Measurements from ENCODE around the gene SCD5.

SCD5 gene

DNA sequence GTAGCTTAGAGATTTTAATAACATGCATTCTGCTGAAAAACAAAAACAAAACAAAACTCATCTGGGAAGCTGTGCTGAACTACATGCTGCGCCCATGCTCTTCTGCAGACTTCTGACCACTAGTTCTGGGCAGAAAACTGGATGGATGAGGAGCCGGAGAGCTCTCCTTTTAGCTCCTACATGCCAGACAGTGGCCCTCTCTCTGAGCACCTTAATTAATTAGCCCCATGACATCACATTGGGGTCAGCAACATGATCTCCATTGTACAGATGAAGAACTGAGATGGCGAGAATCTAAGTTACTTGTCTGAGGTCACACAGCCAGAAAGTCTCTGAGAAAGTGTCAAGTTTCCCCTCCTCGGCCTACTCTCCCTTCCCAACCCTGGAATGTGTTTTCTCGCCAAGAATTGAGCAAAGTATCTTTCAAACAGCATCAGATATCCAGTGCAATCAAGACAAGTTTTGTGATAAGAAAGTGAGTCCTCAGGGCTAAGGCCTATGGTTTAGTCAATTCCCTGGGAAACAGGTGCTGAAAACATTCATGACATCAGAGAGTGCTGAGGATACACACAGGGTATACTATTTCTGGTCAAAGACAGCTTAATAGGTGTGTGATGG lies 21.6 kb downstream of the SCD5 start:
- DNase-seq (ENCODE audit: low read depth) = peak; percentile 27
- no peak overlapping the region for H3K4me3 ChIP-seq (ENCODE audit: low read depth, low read length)

GRCh38 chr4:82775243-82775642 lies 23.4 kb downstream of the SCD5 start:
- no peak for DNase-seq (ENCODE audit: low read depth)
- no peak overlapping the region for H3K4me3 ChIP-seq (ENCODE audit: low read depth, low read length)

- DNase-seq (ENCODE audit: low read depth) = peak; percentile 28
Measured at GRCh38 chr4:82774711-82775171, 23.9 kb downstream of the SCD5 start.

GRCh38 chr4:82773057-82773456 lies 25.5 kb downstream of the SCD5 start:
- DNase-seq (ENCODE audit: low read depth) = no peak
- H3K4me3 ChIP-seq (ENCODE audit: low read depth, low read length) = no peak overlapping the region

More at GRCh38 chr4:82774711-82775171, 23.9 kb downstream of the SCD5 start:
- no peak overlapping the region for H3K4me3 ChIP-seq (ENCODE audit: low read depth, low read length)

DNA sequence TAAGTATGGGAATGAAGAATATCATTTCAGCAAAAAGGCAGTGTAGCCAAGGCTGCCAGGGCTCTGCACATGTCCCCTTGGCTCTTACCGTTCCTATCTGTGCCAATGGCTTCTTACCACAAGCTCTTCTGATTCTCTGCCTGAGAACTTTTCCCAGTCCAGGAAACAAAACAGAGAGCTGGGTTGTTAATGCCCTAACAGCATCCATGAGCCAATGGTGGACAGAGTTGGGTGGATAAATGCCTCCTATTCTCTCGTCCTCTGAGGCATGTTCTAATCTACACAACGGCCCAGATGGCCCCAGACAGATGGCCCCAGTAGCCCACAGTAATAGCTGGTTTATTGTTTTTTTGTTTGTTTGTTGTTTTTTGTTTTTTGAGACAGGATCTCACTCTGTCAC lies 28.0 kb downstream of the SCD5 start:
- H3K4me3 ChIP-seq (ENCODE audit: low read depth, low read length) = no peak overlapping the region
- no peak for DNase-seq (ENCODE audit: low read depth)

DNA sequence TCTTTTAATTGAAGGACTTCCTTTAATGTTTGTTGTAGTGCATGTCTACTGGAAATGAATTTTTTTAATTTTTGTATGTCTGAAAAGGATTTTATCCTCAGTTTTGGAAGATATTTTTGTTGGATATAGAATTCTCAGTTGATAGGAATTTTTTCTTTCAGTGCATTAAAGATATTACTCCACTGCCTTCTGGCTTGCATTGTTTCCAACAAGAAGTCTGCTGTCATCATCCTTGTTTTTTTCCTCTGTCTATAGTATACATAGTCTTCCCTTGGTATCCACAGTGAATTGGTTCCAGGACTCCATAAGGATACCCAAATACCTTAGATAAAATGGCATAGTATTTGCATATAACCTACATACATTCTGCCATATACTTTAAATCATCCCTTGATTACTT lies 33.5 kb downstream of the SCD5 start:
- H3K4me3 ChIP-seq (ENCODE audit: low read depth, low read length) = no peak overlapping the region
- no peak for DNase-seq (ENCODE audit: low read depth)

DNA sequence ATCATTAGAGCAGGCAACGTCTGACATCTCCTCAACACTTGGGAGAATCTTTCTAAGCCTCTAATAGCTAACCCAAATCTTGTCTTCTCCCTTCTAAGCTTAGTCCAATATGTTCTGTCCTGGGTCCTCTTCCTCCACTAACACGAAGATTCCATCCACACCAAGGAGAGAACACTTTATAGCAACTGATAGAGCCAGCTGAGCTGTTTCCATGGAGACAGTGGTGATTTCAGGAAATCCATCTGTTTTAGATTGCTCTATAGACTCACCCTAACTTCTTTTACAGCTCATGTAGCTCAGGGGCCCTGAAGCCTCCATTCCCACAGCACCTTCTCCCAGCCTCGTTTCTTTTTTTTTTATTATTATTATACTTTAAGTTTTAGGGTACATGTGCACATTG lies 37.4 kb downstream of the SCD5 start:
- DNase-seq (ENCODE audit: low read depth) = no peak

GRCh38 chr4:82758701-82759685 lies 39.6 kb downstream of the SCD5 start:
- DNase-seq (ENCODE audit: low read depth) = no peak
- no peak overlapping the region for H3K4me3 ChIP-seq (ENCODE audit: low read depth, low read length)

More for the DNA sequence above, 37.4 kb downstream of the SCD5 start:
- H3K4me3 ChIP-seq (ENCODE audit: low read depth, low read length) = no peak overlapping the region

GRCh38 chr4:82756061-82756460 lies 42.5 kb downstream of the SCD5 start:
- no peak for DNase-seq (ENCODE audit: low read depth)
- H3K4me3 ChIP-seq (ENCODE audit: low read depth, low read length) = no peak overlapping the region

GRCh38 chr4:82755650-82756049 lies 42.9 kb downstream of the SCD5 start:
- DNase-seq (ENCODE audit: low read depth) = no peak
- H3K4me3 ChIP-seq (ENCODE audit: low read depth, low read length) = no peak overlapping the region

DNA sequence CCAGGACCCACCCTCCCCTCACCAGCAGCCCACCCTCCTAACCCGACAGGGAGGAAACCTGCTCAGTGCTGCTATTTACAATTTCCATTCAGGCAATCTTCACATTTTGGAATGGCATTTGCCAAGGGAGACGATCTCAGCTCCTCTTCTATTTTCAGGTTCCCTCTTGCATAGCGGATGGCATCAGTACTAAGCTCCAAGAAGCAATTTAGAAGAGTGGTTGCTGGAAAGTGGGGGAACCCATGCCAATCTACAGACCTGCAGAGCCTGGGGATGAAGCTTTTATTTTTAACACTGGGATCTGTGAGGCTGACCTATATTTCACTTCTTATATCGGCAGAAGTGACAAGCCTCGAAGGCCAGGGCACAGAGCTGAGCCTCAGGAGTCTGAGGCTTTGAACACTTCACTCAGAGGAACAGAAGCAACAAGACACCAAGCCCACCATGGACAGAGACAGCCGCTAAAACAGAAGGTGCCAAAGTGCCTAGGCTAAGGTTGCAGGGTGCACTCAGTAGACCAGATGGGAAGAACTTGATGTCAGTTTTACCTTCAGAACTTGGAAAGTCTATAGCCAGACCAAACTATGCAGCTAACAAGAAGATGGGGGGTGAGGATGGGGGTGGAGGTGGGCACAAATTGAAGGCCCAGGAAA lies 44.0 kb downstream of the SCD5 start:
- no peak for DNase-seq (ENCODE audit: low read depth)

DNA sequence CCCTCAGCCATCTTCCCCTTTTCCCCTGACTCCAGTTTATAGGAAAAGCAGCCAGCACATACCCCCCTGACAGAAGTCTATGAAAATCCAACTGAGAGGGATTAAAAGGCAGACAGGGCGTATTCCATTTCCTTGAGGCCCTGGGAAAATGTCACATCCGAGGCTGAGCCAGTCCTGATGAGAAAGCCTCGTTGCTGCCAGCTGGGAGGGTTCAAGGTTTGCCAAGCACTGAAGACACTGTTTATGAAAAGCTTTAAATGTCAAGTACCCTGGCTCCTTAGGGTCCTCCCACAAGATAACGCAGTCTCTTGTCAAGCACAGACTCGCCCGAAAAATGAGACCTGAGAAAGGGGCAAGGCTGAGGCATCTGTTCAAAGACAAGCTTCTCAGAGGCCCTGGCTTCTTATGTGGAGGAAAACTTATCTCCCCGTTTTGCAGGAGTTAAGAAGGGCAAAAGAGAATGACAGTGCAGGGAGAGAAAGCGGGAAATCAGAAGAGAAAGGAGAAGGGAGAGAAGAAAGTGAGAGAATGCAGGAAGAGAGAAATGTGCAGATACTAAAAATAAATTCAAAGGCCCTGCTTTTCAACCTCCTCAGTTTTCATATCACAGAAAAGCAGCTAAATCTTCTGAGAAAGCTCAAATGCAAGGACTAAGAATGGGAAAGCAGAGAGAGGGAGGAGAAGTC lies 44.7 kb downstream of the SCD5 start:
- DNase-seq (ENCODE audit: low read depth) = no peak
- no peak overlapping the region for H3K4me3 ChIP-seq (ENCODE audit: low read depth, low read length)

More for the DNA sequence above, 44.0 kb downstream of the SCD5 start:
- H3K4me3 ChIP-seq (ENCODE audit: low read depth, low read length) = no peak overlapping the region

DNA sequence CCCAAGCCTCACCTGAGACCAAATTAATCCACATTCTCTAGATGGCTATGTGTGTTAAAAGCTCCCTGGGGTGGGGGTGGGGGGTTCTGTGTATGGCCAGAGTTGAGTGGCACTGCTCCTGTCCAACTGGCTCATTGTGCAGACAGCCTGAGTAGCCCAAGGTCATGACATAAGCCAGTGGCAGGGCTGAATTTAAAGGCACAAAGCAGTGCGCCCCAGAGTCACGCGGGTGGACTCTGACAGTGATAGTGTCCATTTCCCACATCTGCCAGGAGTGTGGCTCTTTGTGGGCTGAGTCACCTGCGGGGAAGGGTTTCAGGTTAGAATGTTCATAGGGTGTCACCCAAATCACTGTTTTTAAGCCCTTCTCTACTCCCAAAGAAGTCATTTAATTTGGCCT lies 45.4 kb downstream of the SCD5 start:
- DNase-seq (ENCODE audit: low read depth) = no peak
- no peak overlapping the region for H3K4me3 ChIP-seq (ENCODE audit: low read depth, low read length)

GRCh38 chr4:82748810-82749470 lies 49.7 kb downstream of the SCD5 start:
- no peak for DNase-seq (ENCODE audit: low read depth)
- H3K4me3 ChIP-seq (ENCODE audit: low read depth, low read length) = no peak overlapping the region

- DNase-seq (ENCODE audit: low read depth) = no peak
- no peak overlapping the region for H3K4me3 ChIP-seq (ENCODE audit: low read depth, low read length)
Measured at GRCh38 chr4:82747686-82748575, 50.7 kb downstream of the SCD5 start.

DNA sequence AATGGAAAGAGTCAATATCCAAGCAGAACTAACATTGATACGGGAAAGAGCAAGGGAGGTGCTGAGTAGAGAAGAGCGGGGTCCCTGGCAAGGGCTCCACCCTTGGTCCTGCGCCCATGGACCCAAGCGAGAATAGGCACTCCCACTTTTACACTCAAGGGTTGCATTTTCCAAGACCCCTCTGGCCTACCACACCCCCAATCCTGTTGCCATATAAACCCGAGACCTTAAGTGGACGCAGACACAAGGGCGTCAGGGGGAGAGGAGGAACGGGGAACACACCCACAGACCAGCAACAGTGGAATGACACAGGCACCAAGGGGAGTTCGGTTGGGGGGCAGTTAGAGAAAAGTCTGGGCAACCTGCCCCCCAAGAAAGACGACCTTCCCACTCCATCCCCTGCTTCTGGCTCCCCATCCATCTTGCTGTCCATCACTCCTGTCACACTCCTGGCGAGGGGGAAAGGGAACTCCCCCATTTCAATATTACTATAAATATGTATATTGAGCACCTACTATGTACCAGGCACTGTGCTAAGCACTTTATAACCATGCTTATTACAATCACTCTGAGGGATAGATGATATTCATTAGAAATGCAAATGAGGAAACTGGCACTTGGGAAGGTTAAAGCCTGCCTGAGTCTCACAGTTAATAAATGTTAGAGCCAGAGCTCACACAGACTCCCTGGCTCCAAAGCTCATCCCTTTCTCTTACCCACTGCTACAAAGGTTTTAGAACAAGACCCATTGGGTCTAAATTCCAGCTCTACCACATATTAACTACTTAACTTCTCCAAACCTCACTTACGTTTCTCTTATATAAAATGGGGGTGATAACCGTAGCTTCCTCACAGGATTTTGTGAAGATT lies 51.7 kb downstream of the SCD5 start:
- no peak overlapping the region for H3K4me3 ChIP-seq (ENCODE audit: low read depth, low read length)
- no peak for DNase-seq (ENCODE audit: low read depth)

GRCh38 chr4:82745173-82745842 lies 53.3 kb downstream of the SCD5 start:
- peak; percentile 13 for DNase-seq (ENCODE audit: low read depth)
- no peak overlapping the region for H3K4me3 ChIP-seq (ENCODE audit: low read depth, low read length)

Data from skeletal muscle cell (primary cell).